GM21360 (cell line): ENCODE measurements around the gene CHST13.

Experiments
- ATAC-seq: cut with Tn5 transposase; IDR thresholded peaks from one replicate; pipeline ENCODE4 v1.9.1; 2021; ENCODE audit warnings: mild to moderate bottlenecking, moderate library complexity; ENCODE audit not compliant: unreplicated experiment

CHST13 gene

GRCh38 chr3:126487151-126487771 lies 36.7 kb upstream of the CHST13 start:
- ATAC-seq, result no peak

GRCh38 chr3:126488185-126488584 lies 35.8 kb upstream of the CHST13 start:
- ATAC-seq, result no peak

GRCh38 chr3:126488886-126489569 lies 34.9 kb upstream of the CHST13 start:
- no peak for ATAC-seq

- no peak for ATAC-seq
These were observed 33.3 kb upstream of the CHST13 start for GRCh38 chr3:126490619-126491018.

- no peak for ATAC-seq
These were observed 32.5 kb upstream of the CHST13 start for GRCh38 chr3:126491221-126492013.

- ATAC-seq, result no peak
These were observed 30.9 kb upstream of the CHST13 start for GRCh38 chr3:126493051-126493450.

- ATAC-seq, result no peak
These were observed 30.2 kb upstream of the CHST13 start for GRCh38 chr3:126493739-126494138.

GRCh38 chr3:126494204-126494969 lies 29.6 kb upstream of the CHST13 start:
- ATAC-seq, result no peak

GRCh38 chr3:126494970-126495230 lies 29.1 kb upstream of the CHST13 start:
- ATAC-seq, result no peak

- ATAC-seq, result no peak
These were observed 28.2 kb upstream of the CHST13 start for GRCh38 chr3:126495786-126496185.

GRCh38 chr3:126496894-126497850 lies 26.8 kb upstream of the CHST13 start:
- no peak for ATAC-seq

GRCh38 chr3:126497956-126498355 lies 26.0 kb upstream of the CHST13 start:
- ATAC-seq, result no peak

- no peak for ATAC-seq
These were observed 25.5 kb upstream of the CHST13 start for GRCh38 chr3:126498461-126498860.

GRCh38 chr3:126498929-126499328 lies 25.0 kb upstream of the CHST13 start:
- no peak for ATAC-seq

GRCh38 chr3:126499401-126499800 lies 24.6 kb upstream of the CHST13 start:
- ATAC-seq, result no peak

- ATAC-seq, result no peak
These were observed 23.9 kb upstream of the CHST13 start for GRCh38 chr3:126500016-126500415.

- ATAC-seq, result no peak
These were observed 22.9 kb upstream of the CHST13 start for GRCh38 chr3:126501054-126501453.

GRCh38 chr3:126501736-126502135 lies 22.2 kb upstream of the CHST13 start:
- ATAC-seq, result no peak

- ATAC-seq, result no peak
These were observed 21.3 kb upstream of the CHST13 start for GRCh38 chr3:126502656-126503055.

- no peak for ATAC-seq
These were observed 20.3 kb upstream of the CHST13 start for GRCh38 chr3:126503701-126504100.
